Stimulated activated CD4-positive, alpha-beta T cell treated with anti-CD3 and anti-CD28 coated beads, Interleukin-2, amount 100 ng/mL, for 48 hours (primary cell): ENCODE data around the gene FGB.
"Not testable (repeated sequence)": the region's sequence is repeated elsewhere in the genome, so short reads cannot be mapped to it uniquely, and the experiment has no call there.

Experiments
- DNase-seq, 2 donors: peaks; one replicate each; pipeline ENCODE4 v3.0.0-alpha.2; 2020

Gene FGB

DNA sequence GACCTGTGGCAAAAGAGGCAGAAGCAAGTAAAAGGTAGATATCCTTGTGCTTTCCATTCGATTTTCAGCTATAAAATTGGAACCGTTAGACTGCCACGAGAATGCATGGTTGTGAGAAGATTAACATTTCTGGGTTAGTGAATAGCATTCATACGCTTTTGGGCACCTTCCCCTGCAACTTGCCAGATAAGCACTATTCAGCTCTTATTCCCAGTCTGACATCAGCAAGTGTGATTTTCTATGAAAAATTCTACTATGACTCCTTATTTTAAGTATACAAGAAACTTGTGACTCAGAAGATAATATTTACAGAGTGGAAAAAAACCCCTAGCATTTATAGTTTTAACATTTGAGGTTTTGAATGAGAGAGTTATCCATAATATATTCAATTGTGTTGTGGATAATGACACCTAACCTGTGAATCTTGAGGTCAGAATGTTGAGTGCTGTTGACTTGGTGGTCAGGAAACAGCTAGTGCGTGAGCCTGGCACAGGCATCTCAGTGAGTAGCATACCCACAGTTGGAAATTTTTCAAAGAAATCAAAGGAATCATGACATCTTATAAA, 3.9 kb downstream of the FGB start:
- no peak for DNase-seq

DNA sequence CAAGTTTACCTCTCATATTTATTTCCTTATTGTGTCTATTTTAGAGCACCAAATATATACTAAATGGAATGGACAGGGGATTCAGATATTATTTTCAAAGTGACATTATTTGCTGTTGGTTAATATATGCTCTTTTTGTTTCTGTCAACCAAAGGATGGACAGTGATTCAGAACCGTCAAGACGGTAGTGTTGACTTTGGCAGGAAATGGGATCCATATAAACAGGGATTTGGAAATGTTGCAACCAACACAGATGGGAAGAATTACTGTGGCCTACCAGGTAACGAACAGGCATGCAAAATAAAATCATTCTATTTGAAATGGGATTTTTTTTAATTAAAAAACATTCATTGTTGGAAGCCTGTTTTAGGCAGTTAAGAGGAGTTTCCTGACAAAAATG, 6.2 kb downstream of the FGB start:
- DNase-seq, result no peak

DNA sequence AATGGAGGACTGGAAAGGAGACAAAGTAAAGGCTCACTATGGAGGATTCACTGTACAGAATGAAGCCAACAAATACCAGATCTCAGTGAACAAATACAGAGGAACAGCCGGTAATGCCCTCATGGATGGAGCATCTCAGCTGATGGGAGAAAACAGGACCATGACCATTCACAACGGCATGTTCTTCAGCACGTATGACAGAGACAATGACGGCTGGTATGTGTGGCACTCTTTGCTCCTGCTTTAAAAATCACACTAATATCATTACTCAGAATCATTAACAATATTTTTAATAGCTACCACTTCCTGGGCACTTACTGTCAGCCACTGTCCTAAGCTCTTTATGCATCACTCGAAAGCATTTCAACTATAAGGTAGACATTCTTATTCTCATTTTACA, 6.8 kb downstream of the FGB start:
- no peak for DNase-seq

DNA sequence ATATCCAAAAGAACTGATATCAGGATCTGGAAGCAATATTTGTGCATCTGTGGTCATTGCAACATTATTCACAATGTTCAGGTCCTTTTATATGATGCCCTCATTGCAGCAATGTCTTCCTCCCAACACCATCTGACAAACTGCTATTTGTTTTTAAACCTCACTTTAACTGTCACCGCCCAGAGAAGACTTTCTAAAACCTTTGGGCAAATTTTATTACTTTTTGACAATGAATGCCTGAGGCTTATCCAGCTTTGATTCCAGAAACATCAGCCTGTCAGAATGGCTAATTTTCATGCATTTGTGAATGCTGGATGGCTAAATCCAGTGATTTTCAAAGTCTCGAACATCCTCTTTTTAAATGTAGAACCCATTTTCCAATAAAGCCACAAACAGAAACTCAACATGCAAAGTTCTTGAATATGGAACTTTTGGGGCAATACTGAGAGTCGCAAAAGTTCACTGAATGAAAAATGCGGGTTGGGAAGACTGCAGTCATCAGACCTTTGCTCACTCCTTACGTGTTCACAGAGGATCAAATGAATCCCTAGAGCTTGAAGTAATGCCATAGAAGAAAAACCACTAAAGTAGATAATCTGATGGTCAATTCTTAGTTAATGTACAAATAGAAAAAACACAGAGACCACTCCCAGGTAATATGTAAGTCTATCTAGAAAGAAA, 10.5 kb downstream of the FGB start:
- no peak for DNase-seq

DNA sequence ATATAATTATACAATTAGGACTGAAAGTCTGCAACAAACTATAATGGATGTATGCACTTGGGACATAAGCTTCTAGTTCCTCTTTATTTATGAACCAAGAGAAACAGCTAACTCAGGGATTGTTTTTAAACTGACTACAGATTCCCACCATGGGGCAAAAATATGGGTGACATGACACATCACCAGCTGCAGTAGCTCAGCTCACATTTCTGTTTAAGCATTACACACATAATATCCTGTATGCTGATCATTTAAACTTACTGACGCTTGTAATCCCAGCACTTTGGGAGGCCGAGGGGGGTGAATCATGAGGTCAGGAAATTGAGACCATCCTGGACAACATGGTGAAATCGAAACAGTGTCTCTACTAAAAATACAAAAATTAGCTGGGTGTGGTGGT, 11.5 kb downstream of the FGB start:
- no peak for DNase-seq

DNA sequence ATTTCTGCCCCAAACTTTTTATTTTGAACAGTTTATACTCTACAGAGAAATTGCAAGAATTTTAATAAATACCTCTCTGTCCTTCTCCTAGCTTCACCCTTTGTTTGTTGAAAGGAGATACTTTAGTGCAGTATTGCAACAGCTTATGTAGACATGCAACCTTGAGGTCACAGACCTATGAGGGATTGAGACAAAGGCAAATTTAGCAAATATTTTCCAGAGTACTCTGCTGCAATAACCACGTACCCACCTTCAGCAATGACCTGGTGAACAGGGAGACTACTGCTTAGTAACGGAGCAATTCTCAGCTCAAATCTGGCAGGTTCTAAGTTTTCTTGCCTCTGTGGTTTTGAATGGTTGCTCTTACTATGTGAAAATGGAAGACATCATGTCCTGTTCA, 14.5 kb downstream of the FGB start:
- DNase-seq, result no peak

DNA sequence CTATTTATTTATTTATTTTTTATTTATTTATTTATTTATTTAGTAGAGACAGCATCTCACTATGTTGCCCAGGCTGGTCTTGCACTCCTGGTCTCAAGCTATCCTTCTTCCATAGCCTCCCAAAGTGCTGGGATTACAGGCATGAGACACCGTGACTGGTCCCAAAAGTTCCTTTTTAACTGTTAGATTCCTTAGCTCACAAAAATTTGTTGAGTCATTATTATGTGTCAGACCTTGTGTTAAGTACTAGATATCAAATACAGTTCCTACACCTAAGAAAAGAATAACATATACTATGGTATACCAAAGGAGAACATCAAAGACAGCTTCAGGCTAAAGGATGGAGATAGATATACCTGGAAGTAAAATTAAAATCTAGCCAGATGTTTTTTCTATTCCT, 16.1 kb downstream of the FGB start:
- DNase-seq, result no peak

DNA sequence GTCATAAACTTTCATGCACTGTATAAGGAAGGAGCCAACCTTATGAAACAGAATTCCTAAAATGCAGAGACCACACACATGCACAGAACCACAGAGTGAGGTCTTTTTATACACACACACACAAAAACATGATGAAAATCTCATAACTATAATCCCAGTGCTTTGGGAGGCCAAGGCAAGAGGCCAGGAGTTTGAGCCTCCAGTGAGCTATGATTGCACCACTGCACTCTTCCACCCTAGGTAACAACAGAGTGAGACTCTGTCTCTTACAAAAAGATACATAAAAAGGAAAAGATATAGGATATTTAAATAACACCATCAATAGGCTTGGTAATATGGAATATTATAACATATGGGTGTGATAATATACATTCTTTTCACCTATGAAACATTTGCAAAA, 17.1 kb downstream of the FGB start:
- no peak for DNase-seq

DNA sequence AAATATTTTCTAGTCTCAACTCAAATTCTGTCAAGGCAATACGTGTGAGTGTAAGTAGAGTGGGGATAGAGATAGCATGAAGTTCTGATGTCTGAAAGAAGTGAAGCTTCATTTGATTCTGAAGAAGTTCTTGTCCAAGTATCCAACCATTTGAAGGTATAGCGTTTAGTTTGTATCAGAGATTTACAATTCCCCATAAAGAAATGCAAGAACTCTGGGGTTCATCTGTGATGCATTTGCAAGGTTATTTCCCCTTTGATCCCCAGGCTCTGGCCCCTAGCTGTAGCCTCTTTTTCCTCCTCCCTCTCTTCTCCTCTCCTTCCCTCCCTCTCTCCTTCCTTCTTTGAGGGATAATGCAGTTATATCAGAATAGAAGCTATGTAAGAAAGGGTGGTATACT, 19.9 kb downstream of the FGB start:
- no peak for DNase-seq

DNA sequence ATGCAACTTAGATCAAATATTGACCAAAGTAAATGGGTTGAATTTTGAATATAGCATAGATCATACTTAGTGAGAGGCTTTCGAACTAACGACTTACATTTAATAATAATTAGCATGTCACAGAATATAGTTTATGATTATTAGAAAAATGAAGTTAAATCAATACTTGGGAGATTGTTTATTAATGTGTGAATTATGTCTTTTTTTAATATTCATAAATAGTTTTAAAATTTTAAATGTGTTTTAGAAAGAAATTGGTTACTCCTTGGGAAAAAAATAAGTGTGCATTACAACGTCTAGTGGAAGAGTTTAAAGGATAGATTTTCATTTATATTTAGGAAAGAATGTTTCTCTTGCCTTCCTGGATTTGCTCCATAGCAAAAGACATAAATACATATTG, 20.4 kb downstream of the FGB start:
- DNase-seq, result no peak

DNA sequence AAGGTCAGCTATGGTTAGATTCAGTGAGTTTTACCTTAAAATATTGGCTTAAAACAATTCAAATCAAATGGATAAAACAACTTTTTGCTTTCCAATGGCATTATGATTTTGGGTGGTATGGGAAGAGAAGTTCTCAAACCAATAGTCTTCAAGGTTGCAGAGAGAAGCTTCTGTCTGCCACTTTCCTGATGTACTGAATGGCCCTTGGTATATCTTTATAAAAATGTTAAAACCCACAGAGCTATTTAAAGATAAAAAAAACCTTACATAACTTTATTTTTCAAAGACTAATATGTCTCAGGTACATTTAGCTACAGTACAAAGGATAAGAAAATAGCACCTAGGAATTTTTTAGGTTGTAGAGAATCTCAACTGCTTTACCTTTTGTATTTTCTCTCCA, 20.9 kb downstream of the FGB start:
- no peak for DNase-seq

DNA sequence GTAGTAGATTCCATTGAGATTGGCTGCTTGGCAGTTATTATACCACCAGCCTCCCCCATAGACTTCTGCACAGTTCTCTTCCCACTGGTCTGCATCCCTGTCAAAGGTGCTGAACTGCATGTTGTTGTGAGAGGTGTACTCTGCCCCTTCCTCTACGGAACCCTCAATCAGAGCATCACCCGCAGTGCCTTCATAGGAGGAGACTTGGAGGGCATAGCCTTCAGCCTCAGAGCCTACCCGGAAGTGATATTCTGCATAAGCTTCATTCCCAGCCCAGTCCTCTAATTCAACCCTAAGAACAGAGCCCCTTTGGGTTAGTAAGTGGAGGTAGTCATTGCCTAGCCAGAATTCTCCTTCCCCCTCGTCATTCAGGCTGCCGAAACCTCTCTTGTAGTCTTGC, 21.4 kb downstream of the FGB start:
- no peak for DNase-seq

DNA sequence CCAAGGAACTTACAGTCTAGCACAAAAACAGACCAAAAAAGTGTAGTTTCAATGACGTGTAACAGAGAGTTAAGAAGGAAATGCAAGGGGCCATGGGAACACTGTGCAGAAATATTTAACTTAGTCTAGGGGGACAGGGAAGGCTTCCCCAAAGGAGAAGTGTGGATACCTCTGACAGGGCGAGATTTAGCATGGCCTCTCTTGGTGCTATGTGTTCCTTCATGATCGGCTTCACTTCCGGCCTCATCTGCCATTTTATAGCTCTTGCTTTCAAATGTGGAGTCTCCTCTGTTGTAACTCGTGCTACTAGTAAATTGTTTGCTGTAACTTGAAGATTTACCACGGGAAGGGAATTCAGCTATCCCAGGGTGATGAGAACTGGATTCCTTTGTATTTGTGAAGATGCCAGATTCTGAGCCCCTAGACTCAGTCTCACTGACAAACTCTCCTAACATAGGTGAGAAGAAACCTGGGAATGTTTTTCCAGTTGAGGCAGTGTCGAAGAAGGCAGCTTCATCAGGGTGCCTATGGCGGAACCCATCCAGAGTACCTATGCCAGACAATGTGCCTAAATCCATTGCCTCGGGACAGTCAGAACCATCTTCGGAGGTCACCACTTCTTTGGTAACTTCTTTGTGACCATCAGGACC, 22.7 kb downstream of the FGB start:
- no peak for DNase-seq

DNA sequence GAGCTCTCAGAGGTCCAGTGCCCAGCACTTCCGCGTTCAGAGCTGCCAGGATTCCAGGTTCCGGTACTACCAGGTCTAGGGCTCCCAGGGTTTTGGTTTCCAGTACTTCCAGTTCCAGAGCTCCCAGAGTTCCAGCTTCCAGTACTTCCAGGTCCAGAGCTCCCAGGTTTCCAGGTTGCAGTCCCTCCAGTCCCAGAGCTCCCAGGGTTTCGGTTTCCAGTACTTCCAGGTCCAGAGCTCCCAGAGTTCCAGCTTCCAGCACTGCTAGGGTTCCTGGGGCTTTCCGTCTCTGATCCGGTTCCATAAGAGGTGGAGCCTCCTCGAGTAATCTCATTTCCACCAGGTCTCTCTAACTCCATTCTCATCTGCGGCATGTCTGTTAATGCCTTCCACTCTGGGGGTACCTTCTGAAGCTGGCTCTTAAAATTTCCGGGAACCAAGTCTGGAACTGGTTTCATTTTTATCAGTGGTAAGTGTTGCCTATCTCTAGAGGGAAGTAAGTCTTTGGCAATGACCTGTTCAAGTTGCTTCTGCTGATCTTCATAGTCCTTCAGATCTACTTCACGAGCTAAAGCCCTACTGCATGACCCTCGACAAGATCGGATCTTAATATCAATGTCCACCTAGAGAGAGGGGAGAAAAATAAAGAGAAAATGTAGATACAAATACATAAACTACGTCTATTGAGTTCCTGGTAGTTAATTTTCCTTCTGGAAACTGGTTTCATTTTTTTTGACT, 23.7 kb downstream of the FGB start:
- DNase-seq, result no peak

DNA sequence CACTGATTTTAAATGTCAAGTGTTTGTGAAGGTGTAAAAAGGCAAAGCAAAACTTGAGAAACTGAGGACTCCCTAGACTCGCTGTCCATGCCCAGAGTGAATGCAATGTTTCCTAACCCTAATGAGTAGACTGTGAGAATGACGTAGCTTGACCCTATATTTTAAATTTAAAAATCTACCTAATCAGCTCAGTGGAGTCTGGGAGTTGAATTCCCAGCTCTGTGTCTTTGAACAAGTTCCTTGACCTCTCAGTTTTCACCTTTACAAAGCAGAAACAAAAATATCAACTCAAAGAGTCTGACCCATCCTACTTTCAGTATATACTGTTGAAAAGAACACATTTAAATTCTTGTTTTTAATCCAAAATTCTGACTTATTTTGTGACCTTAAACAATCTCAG, 25.4 kb downstream of the FGB start:
- no peak for DNase-seq

DNA sequence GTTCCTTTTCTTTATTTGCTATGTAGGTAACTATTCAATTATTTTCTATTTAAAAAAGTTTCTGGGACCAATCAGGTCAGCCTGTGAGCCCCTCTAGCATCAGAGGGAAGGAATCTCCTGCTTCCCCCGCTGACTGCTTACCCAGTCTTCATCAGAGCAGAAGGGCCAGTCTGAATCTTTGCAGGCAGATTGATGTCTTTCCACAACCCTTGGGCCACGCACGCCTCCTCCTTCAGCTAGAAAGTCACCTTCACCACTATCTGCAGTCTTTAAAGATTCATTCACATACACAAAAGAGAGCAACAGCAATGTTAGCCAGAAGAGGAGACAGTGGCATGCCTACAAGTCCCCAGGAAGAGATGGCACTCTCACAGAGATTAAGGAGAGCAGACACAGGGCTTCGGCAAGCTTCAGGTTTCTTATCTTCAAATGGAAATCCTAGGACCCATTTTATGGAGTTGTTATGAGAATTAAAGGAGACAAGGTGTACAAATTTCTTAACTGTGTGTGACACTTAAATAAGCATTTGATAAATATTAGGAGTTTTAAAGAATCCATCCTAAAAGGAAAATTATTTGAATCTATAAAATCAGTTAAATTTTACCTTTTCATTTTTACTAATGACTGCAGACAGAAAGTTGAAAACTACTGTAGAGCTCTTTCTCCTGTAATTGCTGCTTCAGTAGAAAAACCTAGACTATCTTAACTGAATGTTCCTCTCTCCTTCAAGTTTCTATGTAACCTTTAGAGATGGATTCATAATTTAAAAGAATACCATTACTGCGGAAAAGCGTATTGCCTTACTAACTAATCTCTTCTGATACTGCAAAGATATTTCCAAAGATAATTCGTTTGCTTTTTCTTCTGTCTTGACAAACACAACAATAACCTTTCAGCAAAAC, 26.7 kb downstream of the FGB start:
- no peak for DNase-seq

DNA sequence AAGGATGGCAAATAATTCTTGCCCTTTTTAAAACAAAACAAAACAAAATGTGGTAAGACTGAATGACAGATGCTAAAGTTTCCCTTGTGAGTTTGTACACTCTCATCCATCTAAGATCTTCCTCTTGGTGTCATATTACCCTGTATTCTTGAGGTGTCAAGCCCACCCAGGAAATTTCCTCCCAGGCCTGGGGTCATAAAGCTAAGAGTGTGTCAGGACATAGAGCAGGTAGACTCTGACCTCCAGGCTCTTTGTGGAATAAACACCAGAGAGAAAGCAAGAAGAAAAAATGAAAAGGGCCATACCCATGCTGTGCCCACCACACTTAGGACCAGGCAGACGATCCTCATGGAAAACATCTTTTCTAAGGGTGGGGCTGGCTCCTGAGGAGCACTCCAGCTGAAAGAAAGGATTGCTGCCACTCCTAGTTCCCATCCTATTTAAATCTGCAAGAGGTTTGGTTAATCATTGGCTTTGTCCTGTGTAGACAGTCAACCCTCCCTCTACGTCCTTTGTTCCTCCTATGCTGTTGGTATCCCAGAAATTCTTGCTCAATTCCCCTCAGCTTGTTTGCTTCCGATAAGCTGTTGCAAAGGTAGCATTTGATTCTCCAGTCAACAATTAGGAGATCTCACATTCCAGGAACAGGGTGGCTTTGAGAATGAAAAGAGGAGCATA, 27.7 kb downstream of the FGB start, which contains the start of gene FGA:
FGA (minus strand) TSS at position 414 of the 678 bp plus-strand sequence; CDS start at position 359, 55 bp downstream.
- DNase-seq, result no peak

DNA sequence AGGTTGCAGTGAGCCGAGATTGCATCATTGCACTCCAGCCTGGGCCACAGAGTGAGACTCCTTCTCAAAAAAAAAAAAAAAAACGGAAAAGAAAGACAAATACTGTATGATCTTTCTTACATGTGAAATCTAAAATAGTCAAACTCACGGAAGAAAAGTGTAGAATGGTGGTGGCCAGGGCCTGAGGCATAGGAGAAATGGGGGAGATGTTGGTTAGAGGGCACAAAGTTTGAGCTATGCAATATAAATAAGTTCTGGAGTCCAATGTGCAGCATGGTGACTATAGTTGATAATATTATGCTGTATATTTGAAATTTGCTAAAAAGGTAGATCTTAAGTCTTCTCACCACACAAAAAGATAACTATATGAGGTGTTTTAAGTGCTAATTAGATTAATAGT, 29.1 kb downstream of the FGB start:
- no peak for DNase-seq

DNA sequence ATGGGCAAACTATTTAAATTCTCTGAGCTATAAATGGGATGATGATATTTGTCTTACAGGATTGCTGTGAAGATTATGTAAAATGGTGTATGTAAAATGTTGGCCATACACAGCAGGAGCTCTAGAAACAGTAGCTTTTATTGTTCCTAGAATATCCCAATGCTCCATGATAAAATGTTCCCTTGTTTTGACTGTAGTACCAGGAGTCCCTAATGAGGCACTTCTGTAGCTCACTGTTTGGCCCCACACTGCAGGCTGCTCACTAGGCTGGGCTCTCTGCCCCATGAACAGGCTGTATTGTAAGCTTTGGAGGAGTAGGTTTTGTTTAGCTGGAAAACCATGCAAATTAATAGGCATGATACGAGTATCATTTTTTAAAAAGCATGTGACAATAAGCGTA, 31.1 kb downstream of the FGB start:
- DNase-seq, result no peak

DNA sequence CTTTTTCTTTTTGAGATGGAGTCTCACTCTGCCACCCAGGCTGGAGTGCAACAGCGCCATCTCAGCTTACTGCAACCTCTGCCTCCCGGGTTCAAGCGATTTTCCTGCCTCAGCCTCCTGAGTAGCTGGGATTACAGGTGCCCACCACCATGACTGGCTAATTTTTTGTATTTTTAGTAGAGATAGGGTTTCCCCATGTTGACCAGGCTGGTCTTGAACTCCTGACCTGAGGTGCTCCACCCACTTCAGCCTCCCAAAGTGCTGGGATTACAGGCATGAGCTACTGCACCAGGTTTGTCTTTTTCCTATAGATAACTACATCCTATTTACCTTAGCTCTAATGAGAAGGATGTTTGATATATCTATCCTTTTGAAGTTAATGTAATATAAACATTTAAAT, 31.5 kb downstream of the FGB start:
- not testable (repeated sequence) for DNase-seq

DNA sequence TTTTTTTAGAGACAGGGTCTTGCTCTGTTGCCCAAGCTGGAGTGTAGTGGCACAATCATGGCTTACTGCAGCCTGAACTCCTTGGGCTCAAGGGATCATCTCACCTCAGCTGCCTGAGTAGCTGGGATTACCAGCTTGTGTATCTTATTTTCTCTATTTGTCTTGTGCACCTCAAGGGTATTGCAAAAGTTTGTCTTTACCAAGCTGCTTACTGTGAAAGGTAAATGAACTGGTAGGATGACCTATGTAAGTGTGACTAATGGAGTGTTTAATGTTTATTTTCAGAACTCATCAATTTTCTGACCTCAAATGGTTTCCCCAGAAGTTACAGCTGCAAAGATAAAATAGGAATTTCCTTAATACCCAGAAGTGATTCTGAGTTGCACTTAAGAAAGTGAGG, 33.0 kb downstream of the FGB start:
- DNase-seq, result no peak

DNA sequence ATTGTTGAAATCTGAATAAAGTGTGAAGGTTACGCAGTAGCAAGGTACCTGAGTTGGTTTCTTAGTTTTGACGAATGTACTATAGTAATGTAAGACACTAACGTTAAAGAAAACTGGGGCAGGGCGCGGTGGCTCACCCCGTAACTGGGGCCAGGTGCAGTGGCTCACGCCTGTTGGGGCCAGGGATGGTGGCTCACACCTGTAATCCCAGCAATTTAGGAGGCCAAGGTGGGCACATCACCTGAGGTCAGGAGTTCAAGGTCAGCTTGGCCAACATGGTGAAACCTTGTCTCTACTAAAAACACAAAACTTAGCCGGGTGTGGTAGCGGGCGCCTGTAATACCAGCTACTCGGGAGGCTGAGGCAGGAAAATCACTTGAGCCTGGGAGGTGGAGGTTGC, 34.5 kb downstream of the FGB start:
- not testable (repeated sequence) for DNase-seq
